GF-D8 (cell line): ENCODE measurements around the gene PSMD9.
"Not testable (repeated sequence)": the region's sequence is repeated elsewhere in the genome, so short reads cannot be mapped to it uniquely, and the experiment has no call there.

ENCODE experiments used
- DNase-seq: peaks from one replicate; lab custom pipeline; 2025; lab: John Stamatoyannopoulos, UW

PSMD9 gene

GRCh38 chr12:121873216-121873569, 15.4 kb upstream of the PSMD9 start:
- no peak for DNase-seq

- no peak for DNase-seq
Measured at GRCh38 chr12:121874071-121874470, 14.5 kb upstream of the PSMD9 start.

- no peak for DNase-seq
Measured at GRCh38 chr12:121875582-121875981, 13.0 kb upstream of the PSMD9 start.

GRCh38 chr12:121876080-121876447, 12.5 kb upstream of the PSMD9 start:
- not testable (repeated sequence) for DNase-seq

GRCh38 chr12:121883315-121883660, 5.3 kb upstream of the PSMD9 start:
- DNase-seq: no peak

GRCh38 chr12:121885129-121885528, 3.5 kb upstream of the PSMD9 start:
- not testable (repeated sequence) for DNase-seq

GRCh38 chr12:121888083-121888477, 510 bp upstream of the PSMD9 start:
- DNase-seq: no peak

- no peak for DNase-seq
Measured at GRCh38 chr12:121889274-121889624, 659 bp downstream of the PSMD9 start.

GRCh38 chr12:121889661-121890060, 1.1 kb downstream of the PSMD9 start:
- not testable (repeated sequence) for DNase-seq

GRCh38 chr12:121892673-121893561, 4.3 kb downstream of the PSMD9 start:
- DNase-seq: no peak

- DNase-seq: no peak
Measured at GRCh38 chr12:121893961-121894460, 5.4 kb downstream of the PSMD9 start.

GRCh38 chr12:121894633-121895032, 6.0 kb downstream of the PSMD9 start:
- DNase-seq: no peak

GRCh38 chr12:121898287-121898686, 9.7 kb downstream of the PSMD9 start:
- no peak for DNase-seq

- no peak for DNase-seq
Measured at GRCh38 chr12:121899590-121899989, 11.0 kb downstream of the PSMD9 start.

- no peak for DNase-seq
Measured at GRCh38 chr12:121903202-121903601, 14.6 kb downstream of the PSMD9 start.

GRCh38 chr12:121905746-121906145, 17.2 kb downstream of the PSMD9 start:
- no peak for DNase-seq

- no peak for DNase-seq
Measured at GRCh38 chr12:121908702-121909101, 20.1 kb downstream of the PSMD9 start.

GRCh38 chr12:121911824-121912585, 23.4 kb downstream of the PSMD9 start:
- DNase-seq: no peak

- no peak for DNase-seq
Measured at GRCh38 chr12:121915841-121916321, 27.3 kb downstream of the PSMD9 start.

- DNase-seq: no peak
Measured at GRCh38 chr12:121916719-121917118, 28.1 kb downstream of the PSMD9 start.

GRCh38 chr12:121917950-121918678, 29.5 kb downstream of the PSMD9 start, which contains the start of gene CFAP251:
TSS of gene CFAP251 (plus strand) at chr12:121918592. CDS start at chr12:121921306, 2,714 bp downstream.
- no peak for DNase-seq

GRCh38 chr12:121918679-121919038, 30.1 kb downstream of the PSMD9 start:
- DNase-seq: no peak
